HS-27A (cell line): Measurements from ENCODE around the gene PSAT1.

ENCODE experiments used
- DNase-seq: peaks from one replicate; pipeline ENCODE4 v3.0.0-alpha.2; 2012; ENCODE audit warnings: low read depth, missing footprints

PSAT1 gene

GRCh38 chr9:78292716-78293497 is 4.0 kb upstream of the PSAT1 start:
- DNase-seq: no peak

DNA sequence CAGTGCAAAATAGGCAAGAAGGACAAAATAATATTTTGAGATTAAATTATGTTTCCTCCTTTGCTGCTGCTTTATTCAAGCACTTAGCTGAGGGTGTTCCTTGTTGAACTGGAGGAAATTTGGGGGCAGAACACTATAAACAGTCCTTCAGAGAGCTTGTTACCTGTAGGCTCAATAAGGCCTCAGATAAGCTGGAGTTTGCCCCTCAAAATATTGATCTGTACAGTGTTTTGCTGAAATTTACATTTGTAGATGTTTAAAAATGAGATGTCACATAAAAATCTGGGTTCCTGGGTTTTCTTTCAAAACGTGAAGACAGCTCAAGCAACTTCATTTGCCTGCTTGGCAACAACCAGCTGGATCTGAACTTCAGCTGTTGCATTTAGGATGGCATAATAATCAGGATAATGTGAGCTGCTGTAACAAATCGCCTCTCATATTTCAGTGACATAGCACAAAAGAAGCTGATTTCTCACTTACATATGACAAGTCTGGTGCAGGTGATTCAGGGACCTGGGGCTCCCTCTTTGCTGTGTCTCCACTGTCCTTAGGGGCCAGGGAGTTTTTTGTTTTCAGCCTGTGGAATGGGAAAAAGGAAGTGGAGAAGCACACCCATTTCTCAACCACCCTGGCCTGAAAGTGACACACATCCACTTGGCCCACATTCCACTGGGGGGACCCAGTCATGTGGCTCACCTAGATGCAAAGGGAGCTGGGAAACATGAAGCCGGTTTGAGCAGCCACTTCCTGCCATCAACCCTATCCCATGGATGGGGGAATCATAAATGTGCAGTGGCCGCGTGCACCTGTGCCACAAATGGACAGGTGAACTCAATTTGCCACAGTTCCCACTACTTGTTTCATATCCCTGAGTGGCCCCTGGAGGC is 2.4 kb upstream of the PSAT1 start:
- no peak for DNase-seq

DNA sequence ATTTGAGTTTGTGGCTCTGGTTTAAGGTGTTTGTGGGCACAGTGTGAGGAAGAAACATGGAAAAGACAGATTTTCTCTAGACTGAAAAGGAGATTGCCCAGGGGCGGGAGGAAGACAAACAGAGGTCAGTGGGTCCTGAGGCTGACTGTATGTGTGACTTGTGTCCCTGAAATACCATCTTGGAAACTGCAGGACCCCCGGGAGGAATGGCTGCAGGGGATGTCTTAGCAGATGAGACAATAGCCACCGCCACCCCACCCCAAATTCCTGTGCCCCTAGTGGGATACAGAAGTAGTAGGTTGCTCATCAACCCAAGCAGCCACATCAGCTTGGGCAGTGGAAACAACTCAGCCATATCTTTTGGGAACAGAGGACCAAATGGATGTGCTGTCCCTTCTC is 1.7 kb upstream of the PSAT1 start:
- no peak for DNase-seq

DNA sequence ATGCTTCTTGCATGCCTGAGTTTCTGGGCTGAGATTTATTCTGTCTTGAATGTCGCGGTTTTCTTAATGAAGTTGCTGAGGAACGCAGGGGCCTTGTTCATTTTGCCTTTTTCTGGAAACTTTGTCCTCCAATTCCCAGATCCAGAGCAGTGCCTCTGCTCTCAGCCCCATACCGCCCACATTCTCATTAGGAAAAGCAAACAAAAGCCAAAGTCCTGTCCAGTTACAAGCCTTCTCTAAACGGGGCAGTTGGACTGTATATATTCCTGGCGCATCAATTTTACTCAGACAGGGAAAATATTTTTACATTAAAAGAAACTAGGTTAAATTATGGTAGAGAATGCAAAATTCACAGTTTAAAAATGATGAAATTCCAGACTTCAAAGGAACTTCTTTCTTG is 1.2 kb upstream of the PSAT1 start:
- no peak for DNase-seq

- DNase-seq: peak; percentile 23
Observed at GRCh38 chr9:78296201-78296892, 578 bp upstream of the PSAT1 start.

DNA sequence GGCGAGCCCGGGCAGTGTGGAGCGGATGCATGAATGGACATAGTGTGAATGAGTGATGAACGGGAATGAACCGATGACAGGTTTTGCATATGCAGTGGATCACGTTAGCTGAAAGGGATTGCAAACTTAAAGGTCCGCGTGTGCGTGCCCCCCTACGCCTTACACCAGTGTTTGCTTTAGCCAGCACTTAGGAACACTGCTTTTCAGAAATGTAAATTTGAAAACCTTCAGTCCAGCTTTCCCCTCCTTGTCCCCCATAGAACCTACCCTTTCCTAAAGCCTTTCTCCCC is 692 bp downstream of the PSAT1 start:
- peak; percentile 15 for DNase-seq

- DNase-seq: no peak
Observed at GRCh38 chr9:78298046-78298765, 1.3 kb downstream of the PSAT1 start.

- no peak for DNase-seq
Observed at GRCh38 chr9:78300209-78300608, 3.3 kb downstream of the PSAT1 start.

DNA sequence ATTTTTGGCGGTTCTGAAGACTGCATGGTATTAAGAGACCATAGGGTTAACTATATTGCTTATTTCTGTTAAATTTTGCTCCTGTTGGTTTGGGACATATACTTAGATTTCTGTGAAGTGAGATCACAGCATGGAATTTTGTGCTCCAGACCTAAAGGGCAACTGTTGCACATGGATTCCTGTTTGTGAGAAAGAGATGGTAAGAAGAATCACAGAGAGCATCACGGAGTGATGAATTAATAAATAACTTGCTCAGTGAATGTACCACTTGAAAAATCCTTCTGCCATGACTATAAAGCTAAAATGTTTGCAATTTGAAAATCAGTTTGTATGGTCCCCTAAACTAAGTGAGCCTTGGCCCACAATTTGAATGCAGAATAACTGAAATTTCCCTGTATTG is 4.5 kb downstream of the PSAT1 start:
- DNase-seq: no peak

DNA sequence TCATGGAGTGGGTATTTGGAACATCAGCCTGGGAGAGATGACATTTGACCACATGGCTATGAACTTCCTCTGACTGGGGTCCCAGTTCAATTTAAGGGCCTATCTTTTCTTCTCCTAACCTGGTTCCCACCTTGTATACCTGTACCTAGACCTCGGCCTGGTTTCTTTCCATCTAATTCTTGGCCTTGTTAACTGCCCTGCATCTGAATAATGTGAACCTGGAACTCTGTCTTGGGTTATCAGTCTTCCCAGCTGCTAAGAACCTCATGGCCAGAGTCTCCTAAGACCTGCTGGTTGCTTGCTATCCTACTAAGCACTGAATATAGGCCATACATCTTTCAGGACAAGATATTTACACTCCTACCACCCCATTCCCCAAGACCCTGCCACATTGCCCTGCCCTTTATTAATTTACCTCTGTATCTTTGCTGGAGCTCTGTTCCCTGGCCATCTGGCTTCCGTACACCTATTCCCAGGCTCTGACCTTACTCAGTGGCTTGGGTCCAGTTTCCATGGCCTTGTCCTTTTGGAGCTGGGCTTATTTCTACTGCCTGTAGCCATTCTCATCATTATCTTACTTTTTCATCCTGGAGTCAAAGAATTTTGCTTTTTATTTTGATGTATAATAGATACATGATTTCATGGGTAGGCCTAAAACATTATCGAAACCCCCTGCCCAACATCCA is 6.6 kb downstream of the PSAT1 start:
- no peak for DNase-seq

DNA sequence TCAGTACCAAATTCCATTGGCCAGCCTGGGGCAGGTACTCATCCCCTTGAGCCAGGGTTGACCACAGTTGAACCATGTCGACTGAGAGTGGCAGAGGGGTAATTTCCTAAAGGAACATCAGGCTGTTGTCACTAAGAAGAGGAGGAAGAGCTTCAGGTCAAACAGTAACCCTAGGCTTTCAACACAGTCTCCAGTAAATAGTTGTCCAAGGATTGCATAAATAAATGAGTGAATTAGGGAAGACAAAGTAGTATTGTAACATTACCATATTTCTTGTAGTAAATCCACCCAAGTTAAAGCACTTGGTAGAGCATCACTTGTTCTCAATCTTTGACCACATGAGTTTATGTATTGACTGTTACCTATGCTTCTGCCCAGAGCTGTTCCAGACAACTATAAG is 7.4 kb downstream of the PSAT1 start:
- no peak for DNase-seq

DNA sequence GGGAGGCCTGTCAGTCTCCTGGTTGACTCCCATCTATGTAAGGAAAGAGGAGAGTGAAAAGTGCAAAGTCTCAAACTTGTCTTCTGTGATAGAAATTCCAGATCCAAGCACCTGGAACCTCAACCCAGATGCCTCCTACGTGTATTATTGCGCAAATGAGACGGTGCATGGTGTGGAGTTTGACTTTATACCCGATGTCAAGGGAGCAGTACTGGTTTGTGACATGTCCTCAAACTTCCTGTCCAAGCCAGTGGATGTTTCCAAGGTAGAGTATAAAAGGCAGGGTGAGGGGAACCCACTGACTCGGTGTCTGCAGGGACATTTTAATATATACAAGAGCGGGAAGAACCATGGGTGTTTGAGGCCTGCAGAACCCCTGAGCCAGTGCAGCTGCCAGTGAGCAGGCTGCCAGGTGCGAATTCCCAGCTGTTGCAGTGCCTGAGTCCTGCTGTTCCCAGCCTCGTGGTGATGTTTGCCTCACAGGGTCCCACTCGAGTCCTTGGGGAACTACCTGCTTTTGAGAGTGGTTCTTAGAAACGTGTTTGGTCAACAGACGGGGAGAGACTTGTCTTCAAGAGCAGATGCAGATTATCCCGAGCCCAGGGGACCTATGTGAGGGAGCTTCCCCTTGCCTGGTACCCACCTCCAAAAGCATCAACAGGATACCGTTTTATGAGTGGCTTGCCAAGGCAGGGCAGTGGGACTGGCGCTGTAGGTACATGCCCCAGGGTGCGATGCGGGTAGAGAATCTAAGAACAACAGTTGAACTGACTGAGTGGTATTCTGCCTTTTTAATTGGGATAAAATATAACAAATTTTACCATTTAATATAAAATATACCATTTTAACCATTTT is 9.5 kb downstream of the PSAT1 start:
- no peak for DNase-seq

GRCh38 chr9:78307360-78307759 is 10.4 kb downstream of the PSAT1 start:
- no peak for DNase-seq

- no peak for DNase-seq
Observed at GRCh38 chr9:78309066-78309465, 12.1 kb downstream of the PSAT1 start.

GRCh38 chr9:78311075-78311474 is 14.2 kb downstream of the PSAT1 start:
- no peak for DNase-seq

DNA sequence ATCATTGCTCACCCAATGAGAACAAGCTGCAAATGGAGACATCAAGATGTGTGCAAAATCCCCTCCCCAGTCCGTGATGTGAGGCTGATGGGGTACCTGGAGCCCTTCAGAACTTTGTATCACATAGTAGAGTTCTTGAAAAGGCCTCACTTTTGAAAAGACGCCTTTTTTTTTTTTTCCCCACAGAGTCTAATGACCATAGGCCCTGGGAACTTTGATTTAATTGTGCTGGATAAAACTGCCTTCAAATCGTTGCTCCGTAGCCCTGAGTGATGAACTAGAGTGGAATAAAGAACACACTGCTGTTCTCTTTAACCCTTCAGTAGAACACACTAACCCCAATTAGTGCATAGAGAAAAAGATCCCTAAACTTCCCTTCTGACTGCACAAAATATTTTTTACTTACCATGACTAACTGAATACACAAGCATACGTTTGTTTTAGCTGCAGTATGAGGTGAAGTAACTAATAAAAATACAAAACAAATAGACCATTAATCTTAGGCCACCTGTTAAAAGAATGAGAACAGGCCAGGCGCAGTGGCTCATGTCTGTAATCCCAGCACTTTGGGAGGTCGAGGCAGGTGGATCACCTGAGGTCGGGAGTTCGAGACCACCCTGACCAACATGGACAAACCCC is 15.1 kb downstream of the PSAT1 start:
- DNase-seq: no peak

- no peak for DNase-seq
Observed at GRCh38 chr9:78314550-78314949, 17.6 kb downstream of the PSAT1 start.

DNA sequence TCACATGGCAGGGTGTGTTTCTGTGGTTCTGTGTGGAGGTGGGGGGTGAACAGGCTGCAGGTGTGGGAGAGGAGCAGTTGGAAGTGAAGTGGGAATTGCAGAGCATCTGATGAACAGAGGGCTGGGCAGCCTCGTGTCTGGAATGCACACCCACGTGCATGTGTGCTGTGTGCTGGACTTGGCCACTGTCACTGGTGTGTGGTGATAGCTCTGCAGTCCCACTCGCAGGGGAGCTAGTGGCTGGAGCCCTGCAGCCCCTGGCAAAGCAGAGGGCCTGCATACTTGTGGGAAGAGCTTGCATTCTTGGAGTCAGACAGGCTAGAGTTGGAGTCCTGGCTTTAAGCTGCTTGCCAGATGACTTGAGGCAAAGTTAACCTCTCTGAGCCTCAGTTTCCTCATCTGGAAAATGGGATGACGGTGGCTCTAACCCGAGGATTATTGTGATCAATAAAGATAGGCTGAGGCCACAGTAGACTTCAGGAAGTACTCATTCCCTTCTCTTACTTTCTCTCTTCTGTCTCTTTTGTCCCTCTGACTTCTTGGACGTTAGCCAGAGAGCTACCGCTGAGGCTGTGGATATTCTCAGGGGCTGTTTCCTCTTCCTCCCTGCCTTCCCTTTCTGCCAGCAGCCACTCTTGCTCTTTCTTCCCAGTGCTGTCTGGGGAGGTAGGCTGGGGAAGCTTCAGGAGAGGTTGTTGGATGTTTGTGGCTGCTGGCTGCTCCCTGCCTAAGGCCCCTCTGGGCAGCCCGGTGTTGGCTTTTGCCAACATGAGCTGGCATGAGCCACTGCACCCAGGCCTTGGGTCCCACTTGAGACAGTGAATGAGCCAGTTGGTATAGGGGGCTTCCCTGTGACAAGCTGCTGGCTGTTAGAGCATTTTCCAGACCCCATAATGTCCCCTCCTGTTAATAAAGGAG is 18.3 kb downstream of the PSAT1 start:
- no peak for DNase-seq
